Measurements from ENCODE around the gene TSPEAR. TPM values are rescaled to one million over a fixed set of nuclear protein-coding genes. Genes with fewer than 3 reads are reported as not detected.
A peak's percentile ranks its signal among the peaks of the same experiment; 100 is the strongest.
"Not testable (repeated sequence)": the region's sequence is repeated elsewhere in the genome, so short reads cannot be mapped to it uniquely, and the experiment has no call there.

TSPEAR gene
- total and polyA plus RNA-seq, 7 experiments from 2014 or later, result 0.07 TPM; not detected in 6

DNA sequence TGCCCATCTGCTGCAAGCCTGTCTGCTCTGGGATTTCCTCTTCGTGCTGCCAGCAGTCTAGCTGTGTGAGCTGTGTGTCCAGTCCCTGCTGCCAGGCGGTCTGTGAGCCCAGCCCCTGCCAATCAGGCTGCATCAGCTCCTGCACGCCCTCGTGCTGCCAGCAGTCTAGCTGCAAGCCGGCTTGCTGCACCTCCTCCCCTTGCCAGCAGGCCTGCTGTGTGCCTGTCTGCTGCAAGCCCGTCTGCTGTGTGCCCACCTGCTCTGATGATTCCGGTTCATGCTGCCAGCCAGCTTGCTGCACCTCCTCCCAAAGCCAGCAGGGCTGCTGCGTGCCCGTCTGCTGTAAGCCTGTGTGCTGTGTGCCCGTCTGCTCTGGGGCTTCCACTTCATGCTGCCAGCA is 110.3 kb downstream of the TSPEAR start:
- POLR2A ChIA-PET; DNase-seq; ATAC-seq; H3K27ac ChIP-seq (ENCODE audit: low read depth, low read length); H3K36me3 Mint-ChIP-seq; H3K9me3 ChIP-seq (ENCODE audit: control insufficient read depth in 2 of 3, low read length in 3 of 3); H3K4me1 ChIP-seq (ENCODE audit: control insufficient read depth in 2 of 2, insufficient read depth in 2 of 2, low read length in 2 of 2); H3K27me3 ChIP-seq (ENCODE audit: control insufficient read depth in 2 of 2, insufficient read depth in 2 of 2, low read length in 2 of 2); H3K27ac Mint-ChIP-seq; H3K4me3 ChIP-seq (ENCODE audit: low read length); intact Hi-C loops (cut with micrococcal nuclease); CTCF ChIA-PET; H3K36me3 ChIP-seq (ENCODE audit: control insufficient read depth in 2 of 3, insufficient read depth in 3 of 3, low read length in 3 of 3); H3K4me3 Mint-ChIP-seq; H3K4me1 Mint-ChIP-seq: not testable (repeated sequence)
- peaks cover 0 to 31% (median 0%) of the 10 kb centered on the region in 5 donors for H3K27me3 Mint-ChIP-seq
- H3K9me3 Mint-ChIP-seq, result peaks cover 2 to 25% (median 9%) of the 10 kb centered on the region in 11 donors

DNA sequence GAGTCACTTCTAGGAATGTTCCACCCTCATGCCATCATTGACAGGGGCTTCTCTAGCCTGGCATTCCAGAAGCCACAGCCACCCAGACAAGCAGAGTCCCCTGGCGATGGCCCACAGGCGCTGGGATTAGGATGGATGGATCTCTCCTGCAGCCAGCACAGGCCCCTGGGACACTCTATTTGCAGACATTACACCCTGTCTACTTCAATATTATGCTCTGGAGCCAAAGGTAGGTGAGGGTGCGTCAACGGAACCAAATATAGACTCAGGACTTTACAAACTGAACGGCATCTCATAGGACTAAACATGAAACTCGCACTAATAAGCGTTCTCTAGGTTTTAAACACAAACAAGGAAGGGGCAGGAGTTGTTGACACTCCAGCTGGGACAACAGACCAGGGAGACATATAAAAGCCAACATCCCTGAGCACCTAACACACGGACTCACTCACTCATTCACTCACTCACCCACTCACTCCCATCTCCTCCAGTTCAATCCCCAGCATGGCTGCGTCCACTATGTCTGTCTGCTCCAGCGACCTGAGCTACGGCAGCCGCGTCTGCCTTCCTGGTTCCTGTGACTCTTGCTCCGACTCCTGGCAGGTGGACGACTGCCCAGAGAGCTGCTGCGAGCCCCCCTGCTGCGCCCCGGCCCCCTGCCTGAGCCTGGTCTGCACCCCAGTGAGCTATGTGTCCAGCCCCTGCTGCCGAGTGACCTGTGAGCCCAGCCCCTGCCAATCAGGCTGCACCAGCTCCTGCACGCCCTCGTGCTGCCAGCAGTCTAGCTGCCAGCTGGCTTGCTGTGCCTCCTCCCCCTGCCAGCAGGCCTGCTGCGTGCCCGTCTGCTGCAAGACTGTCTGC is 111.0 kb downstream of the TSPEAR start, which contains the start of gene KRTAP10-7:
Gene KRTAP10-7, plus strand, starts transcription at position 480 of the 861 bp plus-strand sequence. Its CDS starts 25 bp downstream, at position 505.
- H3K27ac ChIP-seq (ENCODE audit: low read depth, low read length); DNase-seq; POLR2A ChIA-PET; H3K9me3 ChIP-seq (ENCODE audit: control insufficient read depth in 2 of 3, low read length in 3 of 3); H3K4me3 Mint-ChIP-seq; H3K27me3 ChIP-seq (ENCODE audit: control insufficient read depth in 2 of 2, insufficient read depth in 2 of 2, low read length in 2 of 2); H3K4me3 ChIP-seq (ENCODE audit: low read length); H3K27ac Mint-ChIP-seq; intact Hi-C loops (cut with micrococcal nuclease); H3K36me3 ChIP-seq (ENCODE audit: control insufficient read depth in 2 of 3, insufficient read depth in 3 of 3, low read length in 3 of 3); ATAC-seq; H3K4me1 Mint-ChIP-seq; H3K4me1 ChIP-seq (ENCODE audit: control insufficient read depth in 2 of 2, insufficient read depth in 2 of 2, low read length in 2 of 2); H3K36me3 Mint-ChIP-seq; CTCF ChIA-PET: not testable (repeated sequence)
- peaks cover 2 to 18% (median 7%) of the 10 kb centered on the region in 11 donors for H3K9me3 Mint-ChIP-seq
- H3K27me3 Mint-ChIP-seq, result peaks cover 0 to 25% (median 0%) of the 10 kb centered on the region in 5 donors

DNA sequence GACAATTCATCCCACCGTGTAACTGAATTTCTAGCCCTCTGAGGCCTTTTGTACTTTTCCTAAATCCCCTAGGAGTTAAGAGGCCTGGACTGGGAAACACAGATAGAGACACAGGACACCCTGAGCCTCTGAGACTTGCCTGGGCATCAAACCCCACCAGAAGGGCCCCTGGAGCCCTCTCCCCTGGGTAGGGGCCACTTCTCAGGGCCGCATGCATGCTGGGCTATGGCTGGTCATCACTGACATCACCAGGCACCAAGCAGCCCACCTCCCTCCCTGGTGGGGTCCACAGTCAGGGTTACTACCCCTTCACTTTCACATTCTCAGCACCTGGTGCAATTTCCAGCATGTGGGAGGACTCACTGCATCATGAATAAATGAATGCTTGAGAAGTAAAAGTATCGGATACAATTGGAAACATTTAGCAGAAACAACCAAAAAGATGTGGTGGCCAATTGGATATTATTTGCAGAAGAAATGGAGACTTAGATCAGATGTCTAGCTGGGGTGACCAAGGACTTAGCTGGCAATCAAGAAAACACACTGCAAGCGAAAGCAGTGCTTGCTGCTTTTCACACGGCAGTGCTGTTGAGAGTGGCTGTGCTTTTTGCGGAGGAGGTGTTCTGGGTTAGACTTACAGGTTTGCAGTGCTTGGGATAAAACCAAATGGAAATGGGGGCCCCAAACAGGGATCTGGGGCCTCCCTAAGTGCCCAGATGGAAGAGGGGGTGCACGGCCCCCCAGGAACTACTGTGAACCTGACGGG is 111.9 kb downstream of the TSPEAR start:
- H3K4me1 Mint-ChIP-seq, result peaks cover 0 to 6% (median 4%) of the 10 kb centered on the region in 7 donors
- H3K4me3 Mint-ChIP-seq, result no peak overlapping the region
- ATAC-seq (no peak), DNase-seq (no peak)
- H3K36me3 Mint-ChIP-seq, result peaks cover 0 to 7% (median 0%) of the 10 kb centered on the region in 5 donors
- ChIA-PET POLR2A (no interaction called here), CTCF (interaction anchor here (0.6 kb wide), 1 partner anchor 16 kb away, joined by 3 read pairs; no protein-coding TSS in a partner anchor)
- Histone ChIP-seq H3K36me3 (ENCODE audit: control insufficient read depth in 2 of 3, insufficient read depth in 3 of 3, low read length in 3 of 3) (no peaks in the 10 kb centered on the region), H3K27me3 (ENCODE audit: control insufficient read depth in 2 of 2, insufficient read depth in 2 of 2, low read length in 2 of 2) (no peaks in the 10 kb centered on the region), H3K9me3 (ENCODE audit: control insufficient read depth in 2 of 3, low read length in 3 of 3) (no peaks in the 10 kb centered on the region), H3K4me1 (ENCODE audit: control insufficient read depth in 2 of 2, insufficient read depth in 2 of 2, low read length in 2 of 2) (no peaks in the 10 kb centered on the region), H3K4me3 (ENCODE audit: low read length) (no peak overlapping the region), H3K27ac (ENCODE audit: low read depth, low read length) (no peak overlapping the region)
- peaks cover 2 to 12% (median 5%) of the 10 kb centered on the region in 11 donors for H3K9me3 Mint-ChIP-seq
- no peak overlapping the region for H3K27ac Mint-ChIP-seq
- H3K27me3 Mint-ChIP-seq, result peaks cover 0 to 18% (median 0%) of the 10 kb centered on the region in 5 donors
- intact Hi-C loops (cut with micrococcal nuclease), result no loop called here

DNA sequence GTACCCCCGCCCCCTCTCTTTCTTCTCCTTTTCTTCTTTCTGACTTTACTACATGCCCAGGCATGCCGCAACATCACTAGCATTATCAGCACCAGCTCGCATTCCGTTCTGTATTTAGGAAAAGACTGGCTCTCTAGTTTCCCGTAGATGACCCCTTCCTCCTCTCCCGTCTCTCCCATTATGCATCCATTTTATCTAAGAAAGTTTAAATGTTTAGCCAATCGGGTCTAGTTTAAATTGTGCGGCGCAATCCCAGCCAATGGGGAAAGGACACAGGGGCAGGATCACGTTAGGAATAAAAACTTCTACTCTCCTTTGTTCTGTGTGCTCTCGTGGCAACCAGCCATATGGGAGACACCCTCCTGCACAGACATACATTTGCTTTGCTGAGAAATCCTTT is 113.3 kb downstream of the TSPEAR start:
- H3K27me3 ChIP-seq (ENCODE audit: control insufficient read depth in 2 of 2, insufficient read depth in 2 of 2, low read length in 2 of 2), result no peaks in the 10 kb centered on the region
- H3K36me3 ChIP-seq (ENCODE audit: control insufficient read depth in 2 of 3, insufficient read depth in 3 of 3, low read length in 3 of 3), result no peaks in the 10 kb centered on the region
- no peaks in the 10 kb centered on the region for H3K4me1 ChIP-seq (ENCODE audit: control insufficient read depth in 2 of 2, insufficient read depth in 2 of 2, low read length in 2 of 2)
- DNase-seq, result no peak
- Mint-ChIP-seq H3K4me3 (no peak overlapping the region), H3K27ac (no peak overlapping the region), H3K4me1 (peaks cover 0 to 6% (median 3%) of the 10 kb centered on the region in 7 donors), H3K36me3 (peaks cover 0 to 7% (median 0%) of the 10 kb centered on the region in 5 donors), H3K27me3 (peaks cover 0 to 17% (median 0%) of the 10 kb centered on the region in 5 donors), H3K9me3 (peaks cover 2 to 12% (median 5%) of the 10 kb centered on the region in 11 donors)
- ChIA-PET POLR2A (no interaction called here), CTCF (no interaction called here)
- ATAC-seq, result no peak
- H3K27ac ChIP-seq (ENCODE audit: low read depth, low read length), result no peak overlapping the region
- H3K4me3 ChIP-seq (ENCODE audit: low read length), result no peak overlapping the region
- intact Hi-C loops (cut with micrococcal nuclease), result no loop called here
- H3K9me3 ChIP-seq (ENCODE audit: control insufficient read depth in 2 of 3, low read length in 3 of 3), result no peaks in the 10 kb centered on the region

DNA sequence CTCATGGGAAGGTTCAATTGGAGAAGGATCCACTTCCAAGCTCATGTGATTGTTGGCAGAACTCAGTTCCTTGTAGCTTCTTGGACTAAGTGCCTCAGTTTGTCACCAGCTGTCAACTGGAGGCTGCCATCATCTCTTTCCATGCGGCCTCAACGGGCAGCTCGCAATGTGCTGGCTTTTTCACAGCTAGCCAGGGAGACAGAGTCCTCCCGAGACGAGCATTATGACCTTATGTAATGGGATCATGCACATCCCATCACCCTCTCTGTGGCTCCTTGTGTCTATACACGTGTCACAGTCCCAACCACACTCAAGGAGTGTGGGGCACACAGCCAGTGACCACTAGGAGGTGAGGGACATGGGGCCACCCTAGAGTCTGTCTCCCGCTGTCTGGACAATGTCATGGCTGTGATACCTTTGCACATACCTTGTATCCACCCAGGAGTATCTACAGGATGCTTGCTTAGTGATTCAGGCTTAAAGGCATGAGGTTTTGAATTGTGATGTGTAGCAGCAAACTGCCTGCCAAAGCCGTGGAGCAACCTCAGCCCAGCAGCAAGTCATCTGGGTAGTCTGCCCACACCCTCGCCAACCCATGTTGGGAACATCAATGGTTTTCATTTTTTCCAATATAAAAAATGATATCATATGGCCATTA is 115.2 kb downstream of the TSPEAR start:
- no peak for DNase-seq
- ChIA-PET CTCF (no interaction called here), POLR2A (interaction anchor here (0.8 to 1.4 kb wide), 2 partner anchors 62 to 98 kb away, joined by 3 to 5 read pairs; partner anchors contain the start of gene KRTAP12-3)
- Mint-ChIP-seq H3K27ac (peak overlapping the region in 2 of 9 donors; percentile 1 to 24), H3K9me3 (peaks cover 2 to 12% (median 5%) of the 10 kb centered on the region in 11 donors), H3K27me3 (peaks cover 0 to 18% (median 0%) of the 10 kb centered on the region in 5 donors), H3K4me1 (peaks cover 0 to 6% (median 2%) of the 10 kb centered on the region in 7 donors), H3K36me3 (peaks cover 0 to 7% (median 0%) of the 10 kb centered on the region in 5 donors), H3K4me3 (no peak overlapping the region)
- no peak for ATAC-seq
- Histone ChIP-seq H3K27me3 (ENCODE audit: control insufficient read depth in 2 of 2, insufficient read depth in 2 of 2, low read length in 2 of 2) (no peaks in the 10 kb centered on the region), H3K27ac (ENCODE audit: low read depth, low read length) (no peak overlapping the region), H3K9me3 (ENCODE audit: control insufficient read depth in 2 of 3, low read length in 3 of 3) (no peaks in the 10 kb centered on the region), H3K4me3 (ENCODE audit: low read length) (no peak overlapping the region), H3K4me1 (ENCODE audit: control insufficient read depth in 2 of 2, insufficient read depth in 2 of 2, low read length in 2 of 2) (no peaks in the 10 kb centered on the region), H3K36me3 (ENCODE audit: control insufficient read depth in 2 of 3, insufficient read depth in 3 of 3, low read length in 3 of 3) (no peaks in the 10 kb centered on the region)
- intact Hi-C loops (cut with micrococcal nuclease), result no loop called here

DNA sequence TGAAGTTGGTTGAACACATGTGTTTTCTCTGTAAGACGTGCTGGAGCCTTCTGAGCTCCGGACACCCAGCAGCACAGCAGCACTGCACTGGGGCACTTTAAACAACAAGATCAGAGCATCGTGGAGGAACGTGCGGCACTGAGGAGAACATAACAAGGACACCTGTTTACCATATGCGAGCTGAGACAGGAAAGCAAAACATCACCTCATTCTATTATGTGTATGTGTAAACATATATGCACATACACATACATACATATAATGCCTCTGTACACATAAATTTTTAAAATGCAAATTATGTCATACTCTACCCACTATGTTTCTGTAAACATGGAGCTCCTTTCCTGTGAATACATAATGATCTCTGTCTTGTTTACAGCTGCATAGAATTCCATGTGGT is 115.8 kb downstream of the TSPEAR start:
- H3K36me3 ChIP-seq (ENCODE audit: control insufficient read depth in 2 of 3, insufficient read depth in 3 of 3, low read length in 3 of 3), result no peaks in the 10 kb centered on the region
- H3K4me3 ChIP-seq (ENCODE audit: low read length), result no peak overlapping the region
- Mint-ChIP-seq H3K4me1 (peaks cover 0 to 6% (median 2%) of the 10 kb centered on the region in 7 donors), H3K4me3 (no peak overlapping the region), H3K27ac (peak overlapping the region in 2 of 9 donors; percentile 2 to 13), H3K36me3 (peaks cover 0 to 7% (median 0%) of the 10 kb centered on the region in 5 donors), H3K27me3 (peaks cover 0 to 18% (median 0%) of the 10 kb centered on the region in 5 donors), H3K9me3 (peaks cover 2 to 12% (median 5%) of the 10 kb centered on the region in 11 donors)
- POLR2A ChIA-PET, result interaction anchor here (0.8 to 1.4 kb wide), 2 partner anchors 16 to 62 kb away, joined by 3 to 5 read pairs; partner anchors contain the start of gene KRTAP12-3
- intact Hi-C loops (cut with micrococcal nuclease), result no loop called here
- no peaks in the 10 kb centered on the region for H3K27me3 ChIP-seq (ENCODE audit: control insufficient read depth in 2 of 2, insufficient read depth in 2 of 2, low read length in 2 of 2)
- DNase-seq (no peak), ATAC-seq (no peak)
- H3K9me3 ChIP-seq (ENCODE audit: control insufficient read depth in 2 of 3, low read length in 3 of 3), result no peaks in the 10 kb centered on the region
- H3K27ac ChIP-seq (ENCODE audit: low read depth, low read length), result no peak overlapping the region
- CTCF ChIA-PET, result no interaction called here
- no peaks in the 10 kb centered on the region for H3K4me1 ChIP-seq (ENCODE audit: control insufficient read depth in 2 of 2, insufficient read depth in 2 of 2, low read length in 2 of 2)
